ENCODE results near the gene TRPM1. TPM values are rescaled to one million over a fixed set of nuclear protein-coding genes. Genes with fewer than 3 reads are reported as not detected.

The TRPM1 gene
- under 0.01 and 0.25 TPM in 2 replicates for total RNA-seq

GRCh38 chr15:31101262-31102038 is at the start of gene TRPM1:
Gene TRPM1 (minus strand): TSS chr15:31101725. CDS start chr15:31081355, 20,370 bp downstream.
- no peak for DNase-seq (ENCODE audit: low read depth in 2 of 2)

DNA sequence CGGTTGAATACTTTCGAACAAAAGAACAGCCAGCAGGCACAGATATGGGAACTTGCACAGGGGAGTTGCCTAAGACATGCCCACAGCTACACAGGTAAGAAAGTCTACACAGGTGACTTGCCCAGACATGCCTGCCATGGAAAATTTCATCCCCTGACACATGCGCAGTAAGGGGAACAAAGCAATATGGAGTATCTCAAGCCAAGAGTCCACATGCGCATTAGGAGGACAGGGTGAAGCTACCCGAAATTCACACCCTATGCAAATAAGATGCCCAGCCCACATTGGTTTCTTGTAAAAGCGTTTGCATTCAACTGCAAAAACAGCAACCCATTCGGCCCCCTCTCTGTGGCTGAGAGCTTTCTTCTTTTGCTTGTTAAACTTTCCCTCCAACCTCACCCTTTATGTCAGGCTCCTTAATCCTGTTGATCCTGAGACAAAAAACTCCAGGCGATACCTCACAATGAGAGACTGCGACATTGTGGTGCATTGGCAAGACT is 49.3 kb upstream of the TRPM1 start:
- DNase-seq (ENCODE audit: low read depth in 2 of 2) = no peak

- DNase-seq (ENCODE audit: low read depth in 2 of 2) = no peak
Measured at GRCh38 chr15:31149987-31150386, 48.5 kb upstream of the TRPM1 start.

GRCh38 chr15:31149088-31149505 is 47.6 kb upstream of the TRPM1 start:
- no peak for DNase-seq (ENCODE audit: low read depth in 2 of 2)

- no peak for DNase-seq (ENCODE audit: low read depth in 2 of 2)
Measured at GRCh38 chr15:31148297-31149087, 47.0 kb upstream of the TRPM1 start.

- no peak for DNase-seq (ENCODE audit: low read depth in 2 of 2)
Measured at GRCh38 chr15:31147944-31148296, 46.4 kb upstream of the TRPM1 start.

- no peak for DNase-seq (ENCODE audit: low read depth in 2 of 2)
Measured at GRCh38 chr15:31147456-31147855, 45.9 kb upstream of the TRPM1 start.

DNA sequence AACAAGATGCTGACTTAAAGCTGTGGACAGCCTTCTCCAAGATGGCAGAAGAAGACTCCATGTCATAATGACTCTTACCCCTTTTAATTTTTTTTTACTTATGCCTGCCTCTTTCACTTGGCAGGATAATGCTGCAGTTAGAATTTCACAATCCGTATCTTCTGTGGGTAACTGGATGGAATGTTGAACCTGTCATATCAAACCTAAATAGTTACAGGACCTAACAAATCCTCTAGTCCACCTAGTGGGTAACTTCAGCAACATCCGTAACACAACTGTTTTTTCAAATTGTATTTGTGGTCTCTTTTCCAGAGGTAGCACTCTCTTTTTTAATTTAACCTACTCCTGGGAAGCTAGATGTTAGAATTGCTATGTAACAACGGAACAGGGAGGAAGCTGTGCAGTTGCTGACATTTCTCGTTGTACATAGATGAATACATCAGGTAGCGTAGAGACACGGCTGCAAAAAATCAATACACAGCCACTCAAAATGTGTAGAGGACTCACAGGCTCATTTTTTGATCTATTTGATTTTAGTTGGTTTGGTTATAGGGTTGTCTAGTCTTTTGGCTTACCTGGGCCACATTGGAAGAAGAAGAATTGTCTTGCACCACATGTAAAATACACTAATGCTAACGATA is 43.9 kb upstream of the TRPM1 start:
- peak in 1 of 2 donors; percentile 15 for DNase-seq (ENCODE audit: low read depth in 2 of 2)

DNA sequence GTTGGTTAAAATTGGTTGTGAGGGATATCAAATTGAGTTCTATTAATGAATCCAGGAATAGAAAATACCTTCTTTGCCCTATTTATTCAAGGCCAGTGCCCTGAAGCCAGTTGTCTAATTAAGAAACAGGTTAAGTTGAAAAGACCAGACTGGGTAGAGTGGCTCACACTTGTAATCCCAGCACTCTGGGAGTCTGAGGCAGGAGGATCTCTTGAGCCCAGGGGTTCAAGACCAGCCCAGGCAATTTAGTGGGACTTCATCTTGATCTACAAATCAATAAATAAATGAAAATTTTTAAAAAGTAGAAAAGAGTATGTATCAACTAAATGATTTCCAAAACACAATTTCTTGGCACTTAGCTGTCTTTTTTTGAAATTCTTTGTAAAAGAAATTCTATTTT is 40.3 kb upstream of the TRPM1 start:
- DNase-seq (ENCODE audit: low read depth in 2 of 2) = no peak

GRCh38 chr15:31136607-31137328 is 35.2 kb upstream of the TRPM1 start:
- no peak for DNase-seq (ENCODE audit: low read depth in 2 of 2)

- DNase-seq (ENCODE audit: low read depth in 2 of 2) = no peak
Measured at GRCh38 chr15:31136016-31136415, 34.5 kb upstream of the TRPM1 start.

- DNase-seq (ENCODE audit: low read depth in 2 of 2) = no peak
Measured at GRCh38 chr15:31135523-31135922, 34.0 kb upstream of the TRPM1 start.

DNA sequence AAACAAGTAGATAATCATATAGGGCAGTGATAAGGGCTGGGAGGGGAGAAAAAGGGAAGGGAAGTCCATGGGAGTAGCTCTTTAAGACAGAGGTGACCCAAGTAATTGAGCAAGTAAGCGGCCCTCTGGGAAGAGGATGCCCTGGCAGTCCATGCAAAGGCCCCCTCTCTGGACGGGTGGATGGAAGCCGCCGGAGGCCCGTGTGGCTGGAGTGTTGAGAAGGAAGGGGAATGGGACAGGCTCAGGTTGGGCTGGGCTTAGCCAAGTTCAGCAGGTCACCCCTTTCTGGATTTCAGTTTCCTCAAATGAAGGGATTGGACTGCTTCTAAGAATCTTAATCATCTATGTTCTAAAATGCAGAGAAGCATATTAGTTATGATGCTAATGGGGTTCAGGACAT is 32.4 kb upstream of the TRPM1 start:
- no peak for DNase-seq (ENCODE audit: low read depth in 2 of 2)

- no peak for DNase-seq (ENCODE audit: low read depth in 2 of 2)
Measured at GRCh38 chr15:31131853-31132375, 30.4 kb upstream of the TRPM1 start.

- no peak for DNase-seq (ENCODE audit: low read depth in 2 of 2)
Measured at GRCh38 chr15:31130576-31131237, 29.2 kb upstream of the TRPM1 start.

DNA sequence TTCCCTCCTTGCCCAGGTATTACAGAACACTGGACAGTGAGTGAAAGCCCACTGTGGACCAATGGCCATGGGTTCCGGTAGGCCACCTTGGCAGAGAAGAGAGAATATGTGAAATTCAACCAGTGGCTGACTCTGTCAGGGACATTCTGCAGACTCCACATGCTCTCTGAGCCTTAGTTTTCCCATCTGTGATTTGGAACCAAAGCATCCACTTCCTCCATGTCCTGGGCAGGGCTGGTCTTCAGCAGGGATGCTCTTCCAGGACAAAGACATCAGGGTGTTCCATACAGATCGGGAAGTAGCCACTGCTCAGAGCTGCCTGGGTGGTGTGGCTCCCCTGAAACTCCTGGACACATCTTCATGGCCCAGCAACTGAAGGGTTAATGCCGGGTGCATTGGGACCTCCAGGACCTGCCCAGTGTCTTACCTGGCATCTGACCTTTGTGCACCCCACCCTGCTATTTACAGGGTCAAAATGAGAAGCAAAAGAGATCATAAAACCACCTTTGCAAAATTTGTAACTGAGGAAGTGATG is 28.3 kb upstream of the TRPM1 start:
- no peak for DNase-seq (ENCODE audit: low read depth in 2 of 2)

DNA sequence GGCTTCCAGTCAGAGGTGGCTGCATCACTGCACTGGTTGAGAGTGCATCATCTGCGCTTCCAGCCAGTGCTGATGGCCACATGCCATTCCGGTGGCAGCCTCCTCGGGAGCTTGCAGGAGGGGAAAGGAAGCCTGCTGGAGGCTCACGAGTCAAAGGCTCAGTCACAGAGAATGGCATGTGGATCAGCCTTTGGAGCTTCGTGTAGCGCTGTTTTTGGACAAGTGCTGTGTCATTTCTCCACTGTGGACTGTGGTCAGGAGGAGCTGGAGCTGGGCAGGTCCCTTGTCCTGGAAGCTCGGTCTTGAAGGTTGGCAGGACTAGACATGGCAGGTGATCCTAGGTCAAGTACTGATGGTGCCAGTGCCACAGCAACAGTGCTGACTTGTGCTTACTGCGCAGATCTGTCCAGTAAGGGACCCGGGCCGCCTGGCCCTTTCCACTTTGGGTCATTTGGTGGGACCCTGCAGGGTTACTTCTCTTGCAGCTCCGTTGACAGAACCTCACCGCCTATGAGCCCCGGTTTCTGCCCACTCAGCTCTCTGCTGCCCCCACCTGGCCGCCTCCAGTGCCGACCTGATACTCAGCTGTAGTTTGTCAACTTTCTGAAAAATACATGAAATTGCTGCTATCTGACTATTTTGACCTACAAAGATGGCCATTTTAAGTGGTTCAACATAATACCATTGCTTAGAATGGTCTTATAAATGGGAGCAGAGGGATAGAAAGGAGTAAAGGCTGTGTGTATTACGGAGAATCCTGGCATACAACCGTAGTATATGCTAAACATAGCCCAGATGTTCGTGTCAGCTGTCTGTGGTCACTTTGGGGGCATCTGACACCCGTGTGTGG is 27.6 kb upstream of the TRPM1 start:
- peak; percentile 42 to 69 for DNase-seq (ENCODE audit: low read depth in 2 of 2)

DNA sequence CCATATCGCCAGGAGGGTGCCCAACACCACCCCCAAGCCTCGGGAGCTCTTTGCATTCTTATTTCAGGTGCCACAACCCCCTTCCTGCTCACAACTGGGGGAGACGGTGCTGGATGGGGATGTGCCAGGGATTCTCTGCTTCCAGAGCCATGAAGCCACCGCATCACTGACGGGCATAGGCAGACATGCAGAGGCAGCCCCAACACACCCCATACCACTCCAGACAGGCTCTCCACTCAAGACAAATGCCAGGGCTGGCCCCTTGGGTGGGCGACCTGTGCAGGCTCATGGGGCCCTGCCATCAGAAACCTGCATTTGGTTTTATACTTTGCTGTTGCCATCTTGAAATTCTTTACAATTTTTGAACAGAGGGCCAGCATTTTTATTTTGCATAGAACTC is 27.0 kb upstream of the TRPM1 start:
- DNase-seq (ENCODE audit: low read depth in 2 of 2) = no peak

GRCh38 chr15:31127596-31128261 is 26.2 kb upstream of the TRPM1 start:
- no peak for DNase-seq (ENCODE audit: low read depth in 2 of 2)
